ENCODE data around the gene VDR.

Gene VDR

DNA sequence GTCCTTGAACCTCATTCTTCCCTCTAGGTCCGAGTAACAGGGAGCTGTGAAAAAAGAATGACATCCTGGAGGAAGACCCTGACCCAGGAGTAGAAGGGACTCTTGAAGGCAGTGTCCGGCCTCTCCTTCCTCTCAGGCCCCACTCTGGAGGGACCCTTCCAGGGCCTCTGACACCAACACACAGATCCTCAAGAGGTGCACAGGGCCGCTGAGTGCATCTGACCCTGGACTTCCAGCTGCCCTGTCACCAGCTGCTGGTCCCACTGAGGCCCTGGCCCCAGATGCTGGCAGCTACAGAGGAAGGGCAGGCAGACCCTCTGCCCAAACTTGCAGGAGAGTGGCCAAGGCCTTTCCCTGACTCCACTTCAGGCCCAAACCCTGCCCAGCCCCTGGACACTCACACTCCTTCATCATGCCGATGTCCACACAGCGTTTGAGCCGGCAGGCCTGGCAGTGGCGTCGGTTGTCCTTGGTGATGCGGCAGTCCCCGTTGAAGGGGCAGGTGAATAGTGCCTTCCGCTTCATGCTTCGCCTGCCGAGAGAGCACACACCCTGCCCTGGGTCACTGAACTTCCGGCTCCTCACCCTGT is 40.1 kb downstream of the VDR start:
- DNase-seq = no peak

DNA sequence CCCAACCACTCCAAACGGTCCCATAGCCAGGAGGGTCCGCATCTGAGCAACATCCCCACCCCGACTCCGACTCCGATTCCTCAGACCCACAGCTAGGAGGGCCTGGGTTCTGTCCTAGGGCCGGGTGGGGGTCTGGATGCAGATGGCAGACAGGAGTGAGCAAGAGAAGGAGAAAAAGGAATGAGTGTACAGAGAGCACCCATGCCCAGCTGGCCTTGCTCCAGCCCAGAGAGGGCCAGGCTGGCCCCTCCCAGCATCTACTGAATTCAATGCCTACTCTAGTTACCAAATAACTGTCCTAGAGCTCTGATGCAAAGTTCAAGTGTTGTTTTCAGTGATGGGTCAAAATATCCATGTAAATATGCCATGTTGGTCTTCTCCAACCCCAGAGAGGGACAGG is 40.8 kb downstream of the VDR start:
- no peak for DNase-seq

DNA sequence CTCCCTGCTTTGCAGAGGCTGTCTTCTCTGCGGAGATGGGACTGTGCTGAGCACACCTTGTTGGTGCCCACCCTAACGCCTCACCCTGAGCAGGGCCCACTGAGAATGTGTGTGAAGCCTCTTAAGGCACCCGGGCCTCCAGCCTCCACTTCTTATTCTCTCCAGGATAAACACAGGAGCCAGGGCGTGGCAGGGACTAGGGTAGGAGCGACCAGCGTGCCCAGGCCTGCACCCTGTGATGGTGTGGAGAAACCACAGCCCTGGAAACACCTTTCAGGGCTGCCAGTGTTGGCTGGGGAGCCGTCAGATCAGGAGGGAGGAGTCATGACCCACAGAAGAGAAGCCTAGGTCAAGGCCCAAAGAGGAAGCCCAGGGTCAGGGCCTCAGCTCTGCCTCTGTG is 41.3 kb downstream of the VDR start:
- no peak for DNase-seq

DNA sequence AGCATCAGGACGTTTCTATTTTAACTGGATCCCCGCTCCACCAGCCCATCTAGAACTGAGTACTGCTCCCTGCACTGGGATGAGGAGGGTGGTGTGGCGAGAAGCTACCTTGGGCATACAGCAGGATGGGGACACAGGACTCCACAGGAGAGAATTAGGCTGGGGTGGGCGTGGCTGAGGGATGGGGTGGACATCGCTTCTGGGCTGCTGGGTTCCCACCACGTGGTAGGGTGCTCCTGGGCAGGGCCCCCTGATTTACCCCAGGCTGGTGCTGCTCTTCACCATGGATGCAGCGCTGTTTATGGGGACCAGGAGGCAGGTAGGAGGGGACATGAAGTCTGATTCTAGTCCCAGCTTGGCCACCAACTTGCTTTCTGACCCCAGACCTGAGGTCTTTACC is 41.9 kb downstream of the VDR start:
- DNase-seq = no peak

DNA sequence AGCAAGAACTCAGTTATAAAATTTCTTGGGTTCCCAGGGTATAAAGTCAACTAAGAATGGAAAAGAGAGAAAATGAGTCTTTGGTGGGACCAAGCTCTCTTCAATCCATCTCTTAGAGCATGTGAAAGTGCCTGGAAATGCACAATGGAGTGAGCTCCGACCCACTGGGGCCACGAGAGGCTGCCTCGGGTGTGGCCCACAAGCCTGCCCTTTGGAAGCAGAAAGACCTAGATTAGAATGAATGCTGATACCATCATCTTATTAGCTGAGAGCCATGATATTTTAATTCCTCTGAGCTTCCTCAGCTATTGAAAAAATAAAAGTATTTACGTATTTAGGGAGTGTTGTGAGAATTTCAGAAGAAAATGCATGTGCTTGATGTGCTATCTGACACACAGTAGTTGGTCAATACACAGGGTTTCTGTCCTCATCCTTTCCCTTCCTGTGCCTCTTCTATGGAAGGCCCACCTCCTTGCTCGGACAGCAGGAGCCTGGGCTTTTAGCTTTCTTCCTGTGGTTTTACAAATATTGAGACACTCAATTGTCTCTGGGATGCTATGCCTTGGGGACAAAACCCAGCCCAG is 42.5 kb downstream of the VDR start:
- DNase-seq = no peak

DNA sequence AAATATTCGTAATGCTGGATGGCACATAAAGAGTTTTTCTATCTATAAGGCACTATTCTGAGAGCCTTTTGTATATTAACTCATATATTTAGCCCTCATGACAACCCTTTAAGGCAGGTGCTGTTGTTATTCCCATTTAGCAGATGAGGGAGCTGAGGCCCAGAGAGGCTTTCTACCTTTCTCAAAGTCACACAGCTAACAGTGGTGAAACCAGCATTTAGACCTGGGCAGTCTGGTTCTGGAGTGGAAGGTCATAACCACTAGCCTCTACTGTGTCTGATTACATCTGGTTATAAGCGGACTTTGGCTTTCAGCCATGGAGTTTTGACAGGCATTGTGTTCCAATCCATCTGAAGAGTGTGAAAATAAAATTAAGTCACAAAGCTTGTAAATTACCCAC is 43.9 kb downstream of the VDR start:
- no peak for DNase-seq

DNA sequence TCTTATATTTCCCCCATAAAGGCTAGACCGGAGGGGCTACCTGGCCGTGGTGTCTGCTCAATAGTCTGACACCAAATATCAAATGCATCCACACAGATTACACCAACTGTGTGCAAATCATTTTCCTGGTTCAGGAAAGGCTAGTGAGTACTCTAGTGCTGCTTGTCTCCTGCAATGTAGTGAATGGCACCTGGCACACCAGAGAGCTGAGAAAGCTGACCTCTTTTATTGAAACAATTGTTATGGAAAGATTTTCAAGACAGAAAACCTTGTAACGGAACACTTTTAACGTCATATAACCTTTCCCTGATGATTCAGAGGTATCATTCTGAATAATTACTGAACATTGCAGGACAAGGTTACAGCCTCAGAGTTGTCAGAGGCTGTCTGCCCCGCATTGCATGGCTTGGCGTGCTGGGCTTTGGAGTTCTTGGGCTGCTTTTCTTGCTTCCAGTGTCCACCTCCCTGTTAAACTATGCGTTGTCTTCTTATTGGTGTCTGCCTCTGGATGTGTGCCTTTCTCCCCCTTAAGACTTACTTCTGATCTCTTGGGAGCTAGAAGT is 44.4 kb downstream of the VDR start:
- no peak for DNase-seq

DNA sequence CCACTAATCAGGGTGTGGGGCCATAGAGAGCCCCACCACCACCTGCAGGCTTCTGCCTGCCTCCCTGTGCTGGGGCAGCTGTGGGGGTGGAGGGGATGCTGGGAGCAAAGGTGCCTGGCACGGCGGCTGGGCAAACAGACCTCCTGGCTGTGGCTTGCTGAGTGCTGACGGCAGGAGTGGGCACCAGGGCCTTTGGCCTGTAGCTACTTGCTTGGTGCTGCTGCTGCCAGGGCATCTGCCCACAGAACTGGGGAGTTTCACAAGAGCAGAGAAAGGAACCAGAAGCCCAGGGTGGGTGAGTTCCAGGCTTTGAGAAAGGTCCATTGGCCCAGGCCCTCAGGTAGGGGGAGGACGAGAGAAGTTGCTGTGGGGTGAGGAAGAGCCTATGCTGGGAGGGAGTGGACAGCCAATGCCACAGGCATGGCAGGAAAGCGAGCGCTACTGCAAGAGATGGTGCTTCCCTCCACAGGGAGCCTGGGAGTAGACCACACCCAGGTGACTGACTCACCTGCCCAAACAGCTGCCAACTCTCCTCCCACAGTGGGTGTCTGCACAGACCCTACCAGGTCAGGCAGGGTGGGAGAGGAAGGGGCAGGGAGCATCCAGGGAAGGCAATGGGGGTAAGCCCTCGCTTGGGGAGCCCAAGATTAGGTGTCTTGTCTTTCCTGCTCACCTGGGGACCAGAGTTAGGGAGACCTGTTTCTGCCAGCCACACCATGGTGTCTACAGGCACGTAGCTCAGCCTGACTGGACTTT is 46.1 kb downstream of the VDR start:
- no peak for DNase-seq

DNA sequence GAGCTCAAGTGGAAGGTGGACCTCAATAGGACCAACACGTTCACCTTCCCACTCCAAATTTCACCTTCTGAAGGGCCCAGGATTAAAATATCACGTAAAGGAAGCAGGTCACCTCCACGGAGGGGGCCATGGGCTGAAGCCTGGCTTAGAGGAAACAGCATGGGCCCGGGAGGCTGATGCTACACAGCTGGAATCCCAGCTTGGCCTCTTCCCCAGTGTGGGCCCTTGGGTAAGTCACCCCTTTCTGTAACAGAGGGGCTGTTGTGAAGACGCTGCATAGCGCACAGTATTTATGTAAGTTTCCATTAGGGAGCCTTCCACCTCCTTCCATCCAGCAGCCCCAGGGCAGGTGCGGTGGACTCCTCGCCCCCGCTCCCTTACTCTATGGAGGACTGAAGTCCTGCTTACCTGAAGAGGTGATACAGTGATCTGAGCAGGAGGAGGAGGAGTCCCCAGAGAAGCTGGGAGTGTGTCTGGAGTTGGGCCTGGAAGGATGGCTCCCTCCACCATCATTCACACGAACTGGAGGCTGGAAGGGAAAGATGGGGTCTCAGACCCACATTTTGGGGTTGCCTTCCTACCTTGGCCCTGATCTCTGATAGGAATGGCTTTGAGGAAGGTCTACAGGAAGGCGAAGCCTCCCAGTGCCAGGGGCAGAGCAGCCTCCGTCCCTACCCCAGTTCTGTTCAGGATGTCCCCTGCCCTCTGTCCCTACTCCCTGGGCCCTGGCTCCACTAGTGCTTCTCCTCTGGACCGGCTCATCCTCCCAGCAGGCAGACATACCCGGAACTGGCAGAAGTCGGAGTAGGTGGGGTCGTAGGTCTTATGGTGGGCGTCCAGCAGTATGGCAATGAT is 47.8 kb downstream of the VDR start:
- no peak for DNase-seq

DNA sequence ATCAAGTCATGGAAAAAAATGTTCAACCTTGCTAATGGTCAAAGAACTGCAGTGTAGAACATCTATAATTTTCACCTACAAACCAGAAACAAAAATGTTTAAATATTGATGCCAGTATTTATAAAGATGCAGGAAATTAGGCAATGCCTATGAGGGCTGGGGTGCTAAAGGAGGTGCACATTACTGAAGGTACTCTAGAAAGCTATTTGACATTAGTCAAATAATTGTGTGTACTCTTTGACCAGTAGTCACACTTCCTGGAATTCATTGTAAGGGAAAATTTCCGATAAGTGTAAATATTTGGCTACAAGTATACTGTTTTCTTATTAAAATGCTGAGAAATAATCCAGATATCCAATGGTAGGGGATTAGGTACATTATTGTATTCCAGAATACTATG is 48.7 kb downstream of the VDR start:
- no peak for DNase-seq

DNA sequence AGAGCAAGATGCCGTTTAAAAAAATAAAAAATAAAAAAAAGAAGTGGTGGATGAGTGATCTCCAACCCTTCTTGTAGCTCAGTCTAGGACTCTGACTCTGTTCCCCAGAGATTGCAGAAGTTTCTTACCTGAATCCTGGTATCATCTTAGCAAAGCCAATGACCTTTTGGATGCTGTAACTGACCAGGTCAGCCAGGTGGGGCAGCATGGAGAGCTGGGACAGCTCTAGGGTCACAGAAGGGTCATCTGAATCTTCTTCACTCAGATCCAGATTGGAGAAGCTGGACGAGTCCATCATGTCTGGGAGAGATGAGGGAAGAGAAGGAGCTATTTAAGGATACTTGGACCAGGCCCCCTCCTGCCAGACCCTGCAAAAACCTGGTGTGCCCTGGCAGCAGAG is 49.3 kb downstream of the VDR start:
- DNase-seq = no peak

DNA sequence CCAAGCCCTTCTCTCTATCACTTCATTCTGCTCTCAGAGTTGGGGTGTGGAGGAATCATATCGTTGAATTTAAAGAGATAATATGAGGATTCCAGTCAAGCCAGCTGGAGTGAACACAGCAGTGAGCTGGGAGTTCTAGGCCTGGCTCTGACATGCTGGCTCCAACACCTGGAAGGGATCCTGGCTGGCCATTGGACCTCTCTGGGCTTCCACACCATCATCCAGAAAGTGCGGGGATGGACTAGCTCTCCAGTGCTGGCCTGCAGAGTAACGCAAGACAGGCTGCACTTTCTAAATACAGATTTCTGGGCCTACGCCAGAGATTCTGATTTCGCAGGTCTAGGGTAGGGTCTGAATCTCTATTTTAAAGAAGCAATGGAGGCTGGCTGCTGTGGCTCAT is 50.3 kb downstream of the VDR start:
- no peak for DNase-seq

DNA sequence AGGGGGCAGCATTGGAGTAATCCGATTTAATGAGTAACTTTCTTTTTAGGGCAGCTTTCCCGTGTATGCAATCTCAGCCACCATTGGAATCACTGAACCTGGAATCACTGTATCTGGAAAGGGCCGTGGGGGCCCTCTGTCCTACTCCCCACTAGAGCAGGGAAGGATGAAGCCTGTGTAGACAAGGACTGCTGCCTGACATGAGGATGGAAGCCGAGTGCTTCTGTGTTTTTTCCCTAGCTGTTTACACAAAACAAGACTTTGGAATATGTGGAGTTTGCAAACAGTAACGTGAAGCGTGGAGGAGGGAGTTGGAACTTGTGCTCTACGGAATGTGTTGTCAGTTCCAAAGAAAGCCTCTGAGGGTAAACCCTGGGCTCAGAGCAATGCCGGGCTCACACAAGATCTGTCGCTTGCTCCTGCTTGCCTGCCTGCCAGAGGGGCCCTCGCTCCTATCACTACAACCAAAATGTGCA is 52.7 kb downstream of the VDR start:
- DNase-seq = no peak

DNA sequence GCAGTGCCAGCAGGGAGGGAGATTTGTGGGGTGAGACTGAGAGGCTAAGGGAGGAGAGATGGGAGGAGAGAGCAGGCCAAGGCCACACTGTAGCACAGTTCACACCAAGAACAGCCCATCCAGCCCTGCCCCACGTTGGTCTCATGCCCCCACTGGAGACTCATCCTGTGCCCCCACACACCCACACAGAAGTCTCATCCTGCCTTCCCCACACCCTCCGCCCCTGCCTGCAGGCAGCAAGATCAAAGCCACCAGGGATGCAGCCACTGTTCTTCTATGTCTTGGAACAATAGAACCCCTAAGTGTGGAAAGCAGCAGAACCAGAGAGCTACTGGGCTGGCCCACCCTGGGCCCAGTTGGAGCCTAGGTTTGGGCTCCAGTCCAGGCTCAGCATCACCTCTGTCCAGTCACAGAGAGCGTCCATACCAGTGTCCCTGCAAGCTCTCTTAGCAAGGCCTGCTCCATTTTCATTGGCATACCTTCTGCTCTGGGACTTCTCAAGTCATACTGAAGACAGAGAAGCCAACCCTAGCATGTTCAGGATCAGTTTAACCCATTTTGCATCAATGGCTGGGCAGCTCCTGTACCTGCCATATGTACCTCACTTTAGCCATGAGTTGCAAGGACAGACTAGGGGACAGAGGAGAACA is 53.4 kb downstream of the VDR start:
- DNase-seq = no peak

DNA sequence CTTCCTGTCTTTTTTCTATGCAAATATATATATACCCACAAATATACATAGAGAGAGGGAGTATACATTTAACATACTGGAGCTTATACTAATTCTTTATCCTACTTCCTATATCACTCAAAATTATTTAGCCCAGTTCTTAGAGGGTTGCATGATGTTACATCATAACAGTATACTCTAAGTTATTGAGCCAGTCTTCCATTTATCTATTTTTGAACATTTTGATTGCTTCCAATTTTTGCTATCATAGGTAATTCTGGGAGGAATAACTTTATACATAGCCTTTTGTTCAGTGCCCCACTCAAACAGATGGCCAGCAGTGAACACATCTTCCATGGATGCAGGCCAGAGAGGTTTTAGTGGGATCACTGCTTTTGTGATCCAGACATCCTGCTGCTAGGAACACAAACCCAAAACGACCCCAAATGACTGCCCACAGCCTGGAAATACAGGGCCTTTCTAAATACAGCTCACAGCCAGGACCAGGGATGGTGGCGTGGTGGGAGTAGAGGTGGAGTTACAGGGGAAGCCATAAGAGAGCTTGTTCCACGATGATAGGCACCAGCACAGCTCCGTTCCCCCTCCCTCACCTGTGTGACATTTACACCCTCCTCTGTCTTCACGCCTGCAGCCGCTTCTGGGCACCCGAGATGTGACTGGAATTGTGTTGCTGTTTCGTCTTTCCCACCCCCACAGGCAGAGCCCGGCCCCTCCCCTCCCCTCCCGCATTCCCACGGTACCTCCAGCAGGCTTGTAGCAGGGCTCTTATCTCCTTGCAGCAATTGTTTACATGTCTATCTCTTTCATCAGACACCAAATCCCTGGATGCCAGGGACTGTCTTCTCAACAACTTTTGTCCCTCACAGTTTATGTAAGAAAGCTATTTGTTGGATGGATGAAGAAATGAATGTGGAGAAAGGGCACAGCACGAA is 54.4 kb downstream of the VDR start:
- DNase-seq = no peak

DNA sequence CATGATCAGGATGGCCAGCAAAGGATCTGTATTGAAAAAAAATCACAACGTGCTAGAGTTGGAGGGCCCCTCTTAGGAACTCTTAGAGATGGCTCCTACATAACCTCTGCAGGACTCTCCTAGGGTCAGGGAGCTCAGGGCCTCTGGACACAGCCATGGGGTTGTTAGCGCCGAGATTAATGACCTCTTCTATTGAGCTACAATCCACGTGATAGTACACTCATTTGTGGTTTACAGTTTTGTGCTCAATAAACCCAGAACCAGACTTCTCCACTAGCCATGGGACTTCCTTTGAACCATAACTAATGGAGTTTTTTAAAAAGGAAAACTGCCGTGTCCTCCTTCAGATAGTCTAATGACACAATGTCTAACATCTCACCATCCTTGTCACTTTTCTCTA is 55.5 kb downstream of the VDR start:
- DNase-seq = no peak

DNA sequence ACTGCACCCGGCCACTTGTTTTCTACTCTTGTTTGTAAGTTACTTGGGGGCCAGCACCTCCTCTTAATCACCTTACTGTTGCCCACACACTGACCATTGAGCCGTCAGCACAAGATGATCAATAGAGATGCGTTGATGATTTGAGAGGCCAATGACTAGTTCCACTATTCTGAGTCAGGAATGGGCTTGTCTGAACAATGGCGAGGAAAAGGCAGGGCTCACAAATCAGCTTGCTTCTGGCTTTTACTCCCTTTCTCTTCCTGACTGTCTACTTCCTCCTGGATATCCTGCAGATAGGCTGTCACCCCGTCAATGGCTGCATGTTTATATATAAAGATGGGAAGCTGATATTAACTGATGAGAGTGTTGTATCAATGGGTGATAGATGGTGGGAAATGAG is 55.9 kb downstream of the VDR start:
- no peak for DNase-seq

DNA sequence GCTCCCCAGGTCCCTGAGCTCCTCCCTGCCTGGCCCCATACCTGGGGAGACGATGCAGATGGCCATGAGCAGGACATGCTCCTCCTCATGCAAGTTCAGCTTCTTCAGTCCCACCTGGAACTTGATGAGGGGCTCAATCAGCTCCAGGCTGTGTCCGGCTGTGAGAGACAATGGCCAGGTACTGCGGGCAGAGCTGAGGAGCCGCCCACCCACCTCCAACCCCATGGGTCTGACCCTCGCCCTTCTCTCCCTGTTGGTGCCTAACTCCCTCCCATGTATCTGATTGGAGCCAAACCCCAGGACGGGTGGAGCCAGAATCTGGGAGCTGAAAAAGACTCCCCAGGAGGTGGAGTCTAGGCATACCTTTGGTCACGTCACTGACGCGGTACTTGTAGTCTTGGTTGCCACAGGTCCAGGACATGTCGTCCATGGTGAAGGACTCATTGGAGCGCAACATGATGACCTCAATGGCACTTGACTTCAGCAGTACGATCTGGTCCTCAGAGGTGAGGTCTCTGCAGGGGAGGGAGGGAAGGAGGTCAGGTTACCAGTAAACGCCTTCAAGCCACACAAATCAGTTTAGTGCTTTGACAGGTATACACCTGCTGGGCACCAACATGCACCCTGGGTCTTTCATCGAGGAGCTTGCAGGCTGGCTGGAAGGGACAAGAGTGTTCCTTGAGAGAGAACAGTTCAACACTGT is 58.3 kb downstream of the VDR start:
- no peak for DNase-seq

DNA sequence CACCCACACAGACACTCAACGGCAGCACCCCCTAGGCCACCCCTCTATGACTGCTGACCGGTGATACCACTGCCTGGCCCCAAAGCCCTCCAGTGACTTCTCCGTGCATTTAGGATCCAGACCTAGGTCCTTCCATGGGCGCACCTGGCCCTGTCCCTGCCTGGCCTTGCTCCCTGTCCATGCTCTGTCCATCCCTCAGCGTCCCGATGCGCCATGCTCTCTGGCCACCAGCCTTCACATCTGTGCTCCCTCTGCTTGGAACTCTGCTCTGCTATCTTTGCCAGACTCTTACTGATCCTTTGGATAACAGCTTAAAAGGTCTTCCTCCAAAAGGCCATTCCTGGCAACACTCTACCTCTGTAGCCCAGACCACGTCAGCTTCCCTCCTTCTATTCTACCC is 59.7 kb downstream of the VDR start:
- no peak for DNase-seq

DNA sequence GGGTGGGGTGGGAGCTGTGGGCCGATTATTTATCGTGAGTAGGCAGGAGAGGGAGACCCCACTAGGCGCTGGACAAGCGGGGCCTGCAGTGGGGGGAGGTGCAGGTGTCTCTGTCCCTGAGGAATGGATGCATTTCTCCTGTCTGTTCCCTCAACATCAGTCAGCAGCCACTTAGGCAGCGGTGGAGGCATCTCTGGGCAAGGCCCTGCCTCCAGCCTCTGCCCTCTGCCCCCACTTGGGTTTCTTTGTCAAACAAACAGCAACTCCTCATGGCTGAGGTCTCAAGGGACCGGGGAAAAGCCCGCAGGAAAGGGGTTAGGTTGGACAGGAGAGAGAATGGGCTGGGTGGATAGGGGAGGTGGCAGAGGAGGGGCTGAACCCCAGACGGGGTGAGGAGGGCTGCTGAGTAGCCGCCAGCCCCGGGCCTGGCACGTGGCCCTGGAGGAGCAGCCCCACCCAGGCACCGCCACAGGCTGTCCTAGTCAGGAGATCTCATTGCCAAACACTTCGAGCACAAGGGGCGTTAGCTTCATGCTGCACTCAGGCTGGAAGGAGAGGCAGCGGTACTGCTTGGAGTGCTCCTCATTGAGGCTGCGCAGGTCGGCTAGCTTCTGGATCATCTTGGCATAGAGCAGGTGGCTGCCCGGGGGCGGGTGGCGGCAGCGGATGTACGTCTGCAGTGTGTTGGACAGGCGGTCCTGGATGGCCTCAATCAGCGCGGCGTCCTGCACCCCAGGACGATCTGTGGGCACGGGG is 60.4 kb downstream of the VDR start:
- DNase-seq = no peak

Measured in NCI-H2081 treated with DMSO at 0.1 percent for 48 hours (cell line).